Smooth muscle cell (in vitro differentiated cells): Measurements from ENCODE around the gene XPNPEP2. TPM values are rescaled to one million over a fixed set of nuclear protein-coding genes. Genes with fewer than 3 reads are reported as not detected.

Experiments used
- DNase-seq: peaks from one replicate; lab custom pipeline; 2025; ENCODE audit not compliant: unreplicated experiment; lab: John Stamatoyannopoulos, UW
- H2AFZ ChIP-seq: fragments of 200-600 bp; sonication (generic); 2 replicates; pipeline ENCODE4 v1.6.0; 2016; ENCODE audit warnings: antibody characterized with exemption, low read depth, mild to moderate bottlenecking
- H3F3A ChIP-seq: fragments of 200-600 bp; sonication (generic); 2 replicates; pipeline ENCODE4 v1.6.0; 2017; ENCODE audit warnings: antibody characterized with exemption, low read depth
- H3K27ac ChIP-seq: fragments of 200-600 bp; sonication (generic); 2 replicates; pipeline ENCODE4 v1.5.1; 2016; ENCODE audit warnings: low read depth, mild to moderate bottlenecking
- H3K27me3 ChIP-seq: fragments of 200-600 bp; sonication (generic); 2 replicates; pipeline ENCODE4 v1.6.1; 2016; ENCODE audit warnings: low read depth, mild to moderate bottlenecking
- H3K36me3 ChIP-seq: fragments of 200-600 bp; sonication (generic); 2 replicates; pipeline ENCODE4 v1.5.1; 2016; ENCODE audit warnings: low read depth
- H3K4me1 ChIP-seq: fragments of 200-600 bp; sonication (generic); 2 replicates; pipeline ENCODE4 v1.5.1; 2016; ENCODE audit warnings: low read depth
- H3K4me2 ChIP-seq: fragments of 200-600 bp; sonication (generic); 2 replicates; pipeline ENCODE4 v1.6.0; 2016; ENCODE audit warnings: mild to moderate bottlenecking
- H3K4me3 ChIP-seq: fragments of 200-600 bp; sonication (generic); 2 replicates; pipeline ENCODE4 v1.5.1; 2016; ENCODE audit warnings: mild to moderate bottlenecking
- H3K79me2 ChIP-seq: fragments of 200-600 bp; sonication (generic); 2 replicates; pipeline ENCODE4 v1.6.0; 2016; ENCODE audit warnings: low read depth, mild to moderate bottlenecking
- H3K9ac ChIP-seq: fragments of 200-600 bp; sonication (generic); 2 replicates; pipeline ENCODE4 v1.6.0; 2016; ENCODE audit warnings: low read depth
- H3K9me3 ChIP-seq: fragments of 200-600 bp; sonication (generic); replicated peaks from 2 replicates; pipeline ENCODE4 v1.5.1; 2016; ENCODE audit warnings: low read depth
- H4K20me1 ChIP-seq: fragments of 200-600 bp; sonication (generic); 2 replicates; pipeline ENCODE4 v1.6.0; 2016; ENCODE audit warnings: low read depth
- CTCF ChIP-seq: fragments of 200-600 bp; sonication (generic); IDR thresholded peaks from 2 replicates; pipeline ENCODE4 v1.5.1; 2017; ENCODE audit warnings: borderline replicate concordance, mild to moderate bottlenecking, antibody characterized with exemption; ENCODE audit not compliant: insufficient read depth, poor library complexity, severe bottlenecking
- WGBS: methylation state at CpG from one replicate; pipeline ENCODE4 v1.1.7; 2016; ENCODE audit warnings: low lambda C conversion rate; 5-methylcytosine and 5-hydroxymethylcytosine counted together
- polyA plus RNA-seq: library from polyadenylated mRNA; unstranded; fragments of >200 nt; fragmentation: Nextera tagmentation; extraction: Ambion mirVana; gene quantifications from 2 replicates; pipeline ENCODE4 v1.2.1, GENCODE V29; 2016
- total RNA-seq: library from RNA; depleted of rRNA; stranded (reverse); fragments of >200 nt; gene quantifications from 2 replicates; pipeline ENCODE4 v1.2.3, GENCODE V29; 2014

Gene XPNPEP2
- total and polyA plus RNA-seq, 2 experiments from 2014 or later, result 0.09 to 0.13 TPM

- no peaks in the 10 kb centered on the region for H3K27me3 ChIP-seq
- H3F3A ChIP-seq, result no peaks in the 10 kb centered on the region
- no peak overlapping the region for H3K9ac ChIP-seq
- TF ChIP-seq CTCF, result no peak
- no peak for DNase-seq
- 82% methylated on average over 8 of the region's 8 CpGs for WGBS
- H3K4me2 ChIP-seq, result no peak overlapping the region
- no peaks in the 10 kb centered on the region for H3K4me1 ChIP-seq
- no peaks in the 10 kb centered on the region for H4K20me1 ChIP-seq
- H3K4me3 ChIP-seq, result no peak overlapping the region
- H2AFZ ChIP-seq, result no peak overlapping the region
- no peaks in the 10 kb centered on the region for H3K9me3 ChIP-seq
- no peaks in the 10 kb centered on the region for H3K36me3 ChIP-seq
- no peaks in the 10 kb centered on the region for H3K79me2 ChIP-seq
- H3K27ac ChIP-seq, result no peak overlapping the region
Measured at GRCh38 chrX:129768186-129768585, 29.4 kb downstream of the XPNPEP2 start.

- Histone ChIP-seq H4K20me1 (no peaks in the 10 kb centered on the region), H3K36me3 (no peaks in the 10 kb centered on the region), H3K4me2 (no peak overlapping the region), H3K4me3 (no peak overlapping the region), H3F3A (no peaks in the 10 kb centered on the region), H3K27ac (no peak overlapping the region), H3K9ac (no peak overlapping the region), H3K4me1 (no peaks in the 10 kb centered on the region), H2AFZ (no peak overlapping the region), H3K79me2 (no peaks in the 10 kb centered on the region), H3K9me3 (no peaks in the 10 kb centered on the region), H3K27me3 (no peaks in the 10 kb centered on the region)
- no peak for TF ChIP-seq CTCF
- WGBS, result 84% methylated on average over 8 of the region's 8 CpGs
- DNase-seq, result no peak
Measured at GRCh38 chrX:129768586-129769466, 30.0 kb downstream of the XPNPEP2 start.

GRCh38 chrX:129769467-129770154, 30.8 kb downstream of the XPNPEP2 start:
- Histone ChIP-seq H3K27me3 (no peaks in the 10 kb centered on the region), H3K9ac (no peak overlapping the region), H2AFZ (no peak overlapping the region), H3K4me3 (no peak overlapping the region), H3K9me3 (no peaks in the 10 kb centered on the region), H3F3A (no peaks in the 10 kb centered on the region), H4K20me1 (no peaks in the 10 kb centered on the region), H3K36me3 (no peaks in the 10 kb centered on the region), H3K4me2 (no peak overlapping the region), H3K79me2 (no peaks in the 10 kb centered on the region), H3K4me1 (no peaks in the 10 kb centered on the region), H3K27ac (no peak overlapping the region)
- no peak for TF ChIP-seq CTCF
- no peak for DNase-seq
- 80% methylated on average over 9 of the region's 9 CpGs for WGBS
